HCT116 (cell line): Measurements from ENCODE around the gene CLCF1. TPM values are rescaled to one million over a fixed set of nuclear protein-coding genes. Genes with fewer than 3 reads are reported as not detected.

Experiments used
- ATAC-seq: fragments of 200-7000 bp; cut with Tn5 transposase; 2 replicates; pipeline ENCODE4 v1.9.1; 2020; ENCODE audit warnings: mild to moderate bottlenecking, moderate library complexity
- BruUV-seq: library from RNA; stranded (reverse); fragments of 400-500 nt; replicated peaks from 2 replicates; lab custom pipeline; 2021; lab: Mats Ljungman, UMichigan
- CTCF ChIA-PET: fragments of 300-600 bp; sonication (Branson Sonifier 250); formaldehyde crosslinking; loops from one replicate; lab custom pipeline; 2021; ENCODE audit warnings: antibody characterized with exemption; lab: Charles Lee
- POLR2A ChIA-PET: fragments of 300-600, 350-600 bp; sonication (Branson Sonifier 250); formaldehyde crosslinking; loops from one replicate; lab custom pipeline; 2021; ENCODE audit warnings: antibody characterized with exemption; lab: Charles Lee
- RAD21 ChIA-PET, 2 experiments: fragments of 300-600 bp; sonication (Branson Sonifier 250); formaldehyde crosslinking; loops; one replicate each; lab custom pipeline; 2023; ENCODE audit warnings: low total read pairs in 2 of 2; ENCODE audit not compliant: uncharacterized antibody in 2 of 2, unreplicated experiment in 2 of 2, low non-redundant PET in 1 of 2; lab: Charles Lee
- DNase-seq: peaks from one replicate; pipeline ENCODE4 v3.0.0-alpha.2; 2010; ENCODE audit warnings: low read depth, low spot score
- H2AFZ ChIP-seq: fragments of 200-600 bp; shearing (Covaris generic), sonication (generic); 2 replicates; pipeline ENCODE4 v1.6.1; 2017; ENCODE audit warnings: low read depth, mixed run types, mixed read lengths, antibody characterized with exemption, low read length; ENCODE audit not compliant: poor library complexity, severe bottlenecking
- H3K27ac ChIP-seq: 2 replicates; pipeline ENCODE4 v1.5.1; 2012; ENCODE audit warnings: low read depth, low read length
- H3K27me3 ChIP-seq: fragments of 200-600 bp; sonication (generic); 2 replicates; pipeline ENCODE4 v1.6.1; 2016; ENCODE audit warnings: mixed run types, low read length, mixed read lengths; ENCODE audit not compliant: insufficient read depth
- H3K36me3 ChIP-seq, 2 experiments: fragments of 200-500 bp in 1 of 2; fragments of 200-600 bp in 1 of 2; sonication (Bioruptor generic) in 1 of 2; sonication (generic) in 1 of 2; 2 replicates each; pipeline versions ENCODE4 v1.5.1 to v1.6.1; 2014 to 2016; ENCODE audit warnings: low read length in 2 of 2, inconsistent platforms in 1 of 2, mixed read lengths in 1 of 2, mixed run types in 1 of 2; ENCODE audit not compliant: insufficient read depth in 2 of 2, control insufficient read depth in 1 of 2
- H3K4me1 ChIP-seq, 2 experiments: fragments of 200-600 bp in 1 of 2; sonication (generic) in 1 of 2; 2 replicates each; pipeline versions ENCODE4 v1.5.1 to v1.6.1; 2012 to 2017; ENCODE audit warnings: low read length in 2 of 2, inconsistent platforms in 1 of 2, mild to moderate bottlenecking in 1 of 2, mixed read lengths in 1 of 2, mixed run types in 1 of 2, moderate library complexity in 1 of 2; ENCODE audit not compliant: insufficient read depth in 2 of 2, control insufficient read depth in 1 of 2
- H3K4me2 ChIP-seq: fragments of 200-600 bp; sonication (generic); 2 replicates; pipeline ENCODE4 v1.6.1; 2017; ENCODE audit warnings: mixed run types, low read length, mixed read lengths
- H3K4me3 ChIP-seq, 2 experiments: fragments of 200-600 bp in 1 of 2; sonication (generic) in 1 of 2; replicated peaks in 1 of 2; 2 replicates each; pipeline ENCODE4 v1.5.1; 2011 to 2016; ENCODE audit warnings: low read length in 2 of 2, control low read depth in 1 of 2, low read depth in 1 of 2, mild to moderate bottlenecking in 1 of 2, mixed read lengths in 1 of 2, mixed run types in 1 of 2
- H3K79me2 ChIP-seq: fragments of 200-600 bp; sonication (generic); 2 replicates; pipeline ENCODE4 v1.6.1; 2017; ENCODE audit warnings: mild to moderate bottlenecking, mixed run types, low read length, moderate library complexity, mixed read lengths; ENCODE audit not compliant: insufficient read depth
- H3K9ac ChIP-seq: fragments of 200-600 bp; sonication (generic); 2 replicates; pipeline ENCODE4 v1.6.1; 2016; ENCODE audit warnings: low read length, mixed read lengths
- H3K9me2 ChIP-seq: fragments of 200-600 bp; sonication (generic), shearing (Covaris generic); 2 replicates; pipeline ENCODE4 v1.6.1; 2017; ENCODE audit warnings: mixed run types, mild to moderate bottlenecking, moderate library complexity; ENCODE audit not compliant: insufficient read depth
- H3K9me3 ChIP-seq, 2 experiments: fragments of 200-500 bp in 1 of 2; fragments of 200-600 bp in 1 of 2; sonication (Bioruptor generic) in 1 of 2; sonication (generic) in 1 of 2; 2 replicates each; pipeline ENCODE4 v1.6.1; 2014 to 2017; ENCODE audit warnings: low read length in 2 of 2, mixed read lengths in 2 of 2, inconsistent platforms in 1 of 2, low read depth in 1 of 2, mild to moderate bottlenecking in 1 of 2, mixed run types in 1 of 2, moderate library complexity in 1 of 2; ENCODE audit not compliant: control insufficient read depth in 1 of 2, insufficient read depth in 1 of 2
- H4K20me1 ChIP-seq: fragments of 200-600 bp; sonication (generic), shearing (Covaris generic); 2 replicates; pipeline ENCODE4 v1.6.1; 2017; ENCODE audit warnings: mixed run types, mild to moderate bottlenecking, moderate library complexity; ENCODE audit not compliant: insufficient read depth
- EGR1 ChIP-seq: IDR thresholded peaks from 2 replicates; pipeline ENCODE4 v1.6.1; 2012; ENCODE audit warnings: low read depth
- ELF1 ChIP-seq: IDR thresholded peaks from 2 replicates; pipeline ENCODE4 v1.6.1; 2012; ENCODE audit warnings: low read depth, borderline replicate concordance
- EZH2 ChIP-seq: fragments of 200-600 bp; sonication (generic); IDR thresholded peaks from 2 replicates; pipeline ENCODE4 v1.6.1; 2017; ENCODE audit warnings: antibody characterized with exemption, mixed run types
- EZH2phosphoT487 ChIP-seq: fragments of 200-600 bp; IDR thresholded peaks from 2 replicates; pipeline ENCODE4 v1.6.1; 2018; ENCODE audit warnings: antibody characterized with exemption, borderline replicate concordance
- JUND ChIP-seq: IDR thresholded peaks from 2 replicates; pipeline ENCODE4 v1.6.1; 2012
- POLR2A ChIP-seq: IDR thresholded peaks from 2 replicates; pipeline ENCODE4 v1.7.0; 2011; ENCODE audit warnings: borderline replicate concordance; ENCODE audit not compliant: insufficient read depth, insufficient read length; ENCODE audit errors: extremely low read depth
- POLR2AphosphoS5 ChIP-seq: IDR thresholded peaks from 2 replicates; pipeline ENCODE4 v1.6.1; 2011; ENCODE audit warnings: mild to moderate bottlenecking, low read depth, low read length, moderate library complexity
- RAD21 ChIP-seq: IDR thresholded peaks from 2 replicates; pipeline ENCODE4 v1.6.1; 2012; ENCODE audit warnings: low read depth, mild to moderate bottlenecking
- SIN3A ChIP-seq: IDR thresholded peaks from 2 replicates; pipeline ENCODE4 v1.6.1; 2012; ENCODE audit warnings: low read depth
- SP1 ChIP-seq: IDR thresholded peaks from 2 replicates; pipeline ENCODE4 v1.6.1; 2012; ENCODE audit warnings: low read depth
- SRF ChIP-seq: IDR thresholded peaks from 2 replicates; pipeline ENCODE4 v1.6.1; 2012; ENCODE audit warnings: low read depth
- TCF7L2 ChIP-seq: IDR thresholded peaks from 2 replicates; pipeline ENCODE4 v1.7.0; 2011; ENCODE audit warnings: borderline replicate concordance, inconsistent platforms; ENCODE audit not compliant: insufficient read depth, insufficient read length; ENCODE audit errors: extremely low read depth
- YY1 ChIP-seq: IDR thresholded peaks from 2 replicates; pipeline ENCODE4 v1.6.1; 2011; ENCODE audit warnings: low read length, low read depth, moderate library complexity, mild to moderate bottlenecking; ENCODE audit not compliant: insufficient replicate concordance; ENCODE audit errors: extremely low read depth
- ZFX ChIP-seq: fragments of 450-650 bp; IDR thresholded peaks from 2 replicates; pipeline ENCODE4 v1.6.1; 2017
- intact Hi-C: fragments of 100-400 bp; cut with micrococcal nuclease; formaldehyde crosslinking; loops from 2 replicates; pipeline ENCODE4 v1.10.0; 2022
- total RNA-seq: library from RNA; stranded (reverse); gene quantifications from one replicate; pipeline ENCODE4 v1.2.1, GENCODE V29; 2021; ENCODE audit not compliant: unreplicated experiment
- TF ChIP-seq, protein P1 (sequence below): IDR thresholded peaks from 2 replicates; pipeline ENCODE4 v1.6.1; 2012; ENCODE audit warnings: low read depth
- TF ChIP-seq, protein P2 (sequence below): IDR thresholded peaks from 2 replicates; pipeline ENCODE4 v1.6.1; 2012
- TF ChIP-seq, protein P3 (sequence below): IDR thresholded peaks from 2 replicates; pipeline ENCODE4 v1.6.1; 2012
- TF ChIP-seq, protein P4 (sequence below), 3 experiments: fragments of 200-600 bp in 1 of 3; sonication (generic) in 1 of 3; IDR thresholded peaks in 2 of 3; conservative IDR thresholded peaks in 1 of 3; 2 replicates each; pipeline ENCODE4 v1.5.1; 2012 to 2017; ENCODE audit warnings: low read depth in 2 of 3, low read length in 2 of 3, antibody characterized with exemption in 1 of 3, borderline replicate concordance in 1 of 3, control low read depth in 1 of 3, mild to moderate bottlenecking in 1 of 3, mixed read lengths in 1 of 3, mixed run types in 1 of 3, moderate library complexity in 1 of 3; ENCODE audit not compliant: insufficient read depth in 1 of 3
- TF ChIP-seq, protein P5 (sequence below): IDR thresholded peaks from 2 replicates; pipeline ENCODE4 v1.6.1; 2011; ENCODE audit warnings: mild to moderate bottlenecking, low read length, moderate library complexity; ENCODE audit not compliant: insufficient replicate concordance; ENCODE audit errors: extremely low read depth

The CLCF1 gene
- total RNA-seq, 1 experiment from 2014 or later = 12.2 TPM

DNA sequence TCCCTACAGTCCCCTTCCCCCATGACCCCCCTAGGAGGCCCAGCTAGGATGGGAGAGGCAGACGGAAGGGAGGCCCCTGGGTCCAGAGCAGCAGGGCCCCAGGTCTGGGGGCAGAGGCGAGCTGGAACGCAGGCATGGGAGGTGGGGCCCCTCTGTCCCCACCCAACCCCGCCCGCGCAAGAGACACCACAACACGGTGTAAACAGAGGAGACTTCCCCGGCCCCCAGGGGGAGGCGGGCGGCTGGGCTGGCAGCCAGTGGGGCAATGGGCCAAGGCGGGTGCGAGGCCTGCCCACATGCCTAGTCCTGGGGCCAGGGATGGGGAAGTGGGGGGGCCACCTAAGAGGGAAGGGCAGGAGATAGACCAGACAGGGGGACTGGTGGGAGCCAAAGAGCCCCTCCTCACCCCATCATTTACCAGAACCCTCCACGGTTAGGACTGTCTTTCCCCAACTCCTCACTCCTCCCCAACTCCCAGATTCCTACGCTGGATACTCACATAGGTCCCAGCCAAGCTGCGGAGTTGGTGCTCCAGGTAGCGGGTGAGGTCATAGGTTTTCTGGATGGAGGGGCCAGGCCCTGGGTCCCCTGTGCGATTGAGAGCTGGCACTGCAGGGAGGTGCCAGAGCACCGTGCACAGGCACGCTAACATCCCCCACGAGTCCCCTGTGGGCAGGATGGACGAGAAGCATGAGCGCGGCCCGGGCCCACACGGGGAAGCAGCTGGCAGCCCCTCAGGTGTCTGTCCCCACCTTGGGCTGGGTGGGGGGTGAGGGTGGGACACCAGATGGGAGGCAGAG, 6.2 kb downstream of the CLCF1 start:
- no TSS peak for BruUV-seq
- Histone ChIP-seq H3K4me2 (no peak overlapping the region), H3K9me2 (no peaks in the 10 kb centered on the region), H3K4me1 (peaks cover 15 to 55% of the 10 kb centered on the region in 2 experiments), H3K27me3 (no peaks in the 10 kb centered on the region), H3K27ac (no peak overlapping the region; the same call in 1 of the 2 replicates), H3K9ac (no peak overlapping the region), H3K4me3 (no peak overlapping the region), H3K79me2 (peaks cover 52% of the 10 kb centered on the region), H4K20me1 (no peaks in the 10 kb centered on the region), H3K36me3 (peaks cover 0 to 12% of the 10 kb centered on the region in 2 experiments; a peak in 2 of 4 replicates), H3K9me3 (no peaks in the 10 kb centered on the region), H2AFZ (no peak overlapping the region)
- no peak for ATAC-seq
- DNase-seq = no peak
- TF ChIP-seq YY1 (no peak), EGR1 (no peak), SP1 (no peak), ZFX (no peak), JUND (no peak), TCF7L2 (no peak), SIN3A (no peak), ELF1 (no peak), SRF (no peak), POLR2A (no peak), EZH2phosphoT487 (no peak), RAD21 (no peak), POLR2AphosphoS5 (no peak), EZH2 (no peak)
- TF ChIP-seq, protein P1, sequence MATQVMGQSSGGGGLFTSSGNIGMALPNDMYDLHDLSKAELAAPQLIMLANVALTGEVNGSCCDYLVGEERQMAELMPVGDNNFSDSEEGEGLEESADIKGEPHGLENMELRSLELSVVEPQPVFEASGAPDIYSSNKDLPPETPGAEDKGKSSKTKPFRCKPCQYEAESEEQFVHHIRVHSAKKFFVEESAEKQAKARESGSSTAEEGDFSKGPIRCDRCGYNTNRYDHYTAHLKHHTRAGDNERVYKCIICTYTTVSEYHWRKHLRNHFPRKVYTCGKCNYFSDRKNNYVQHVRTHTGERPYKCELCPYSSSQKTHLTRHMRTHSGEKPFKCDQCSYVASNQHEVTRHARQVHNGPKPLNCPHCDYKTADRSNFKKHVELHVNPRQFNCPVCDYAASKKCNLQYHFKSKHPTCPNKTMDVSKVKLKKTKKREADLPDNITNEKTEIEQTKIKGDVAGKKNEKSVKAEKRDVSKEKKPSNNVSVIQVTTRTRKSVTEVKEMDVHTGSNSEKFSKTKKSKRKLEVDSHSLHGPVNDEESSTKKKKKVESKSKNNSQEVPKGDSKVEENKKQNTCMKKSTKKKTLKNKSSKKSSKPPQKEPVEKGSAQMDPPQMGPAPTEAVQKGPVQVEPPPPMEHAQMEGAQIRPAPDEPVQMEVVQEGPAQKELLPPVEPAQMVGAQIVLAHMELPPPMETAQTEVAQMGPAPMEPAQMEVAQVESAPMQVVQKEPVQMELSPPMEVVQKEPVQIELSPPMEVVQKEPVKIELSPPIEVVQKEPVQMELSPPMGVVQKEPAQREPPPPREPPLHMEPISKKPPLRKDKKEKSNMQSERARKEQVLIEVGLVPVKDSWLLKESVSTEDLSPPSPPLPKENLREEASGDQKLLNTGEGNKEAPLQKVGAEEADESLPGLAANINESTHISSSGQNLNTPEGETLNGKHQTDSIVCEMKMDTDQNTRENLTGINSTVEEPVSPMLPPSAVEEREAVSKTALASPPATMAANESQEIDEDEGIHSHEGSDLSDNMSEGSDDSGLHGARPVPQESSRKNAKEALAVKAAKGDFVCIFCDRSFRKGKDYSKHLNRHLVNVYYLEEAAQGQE = no peak
- TF ChIP-seq, protein P2, sequence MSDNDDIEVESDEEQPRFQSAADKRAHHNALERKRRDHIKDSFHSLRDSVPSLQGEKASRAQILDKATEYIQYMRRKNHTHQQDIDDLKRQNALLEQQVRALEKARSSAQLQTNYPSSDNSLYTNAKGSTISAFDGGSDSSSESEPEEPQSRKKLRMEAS = no peak
- TF ChIP-seq, protein P3, sequence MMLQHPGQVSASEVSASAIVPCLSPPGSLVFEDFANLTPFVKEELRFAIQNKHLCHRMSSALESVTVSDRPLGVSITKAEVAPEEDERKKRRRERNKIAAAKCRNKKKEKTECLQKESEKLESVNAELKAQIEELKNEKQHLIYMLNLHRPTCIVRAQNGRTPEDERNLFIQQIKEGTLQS = no peak
- TF ChIP-seq, protein P4, sequence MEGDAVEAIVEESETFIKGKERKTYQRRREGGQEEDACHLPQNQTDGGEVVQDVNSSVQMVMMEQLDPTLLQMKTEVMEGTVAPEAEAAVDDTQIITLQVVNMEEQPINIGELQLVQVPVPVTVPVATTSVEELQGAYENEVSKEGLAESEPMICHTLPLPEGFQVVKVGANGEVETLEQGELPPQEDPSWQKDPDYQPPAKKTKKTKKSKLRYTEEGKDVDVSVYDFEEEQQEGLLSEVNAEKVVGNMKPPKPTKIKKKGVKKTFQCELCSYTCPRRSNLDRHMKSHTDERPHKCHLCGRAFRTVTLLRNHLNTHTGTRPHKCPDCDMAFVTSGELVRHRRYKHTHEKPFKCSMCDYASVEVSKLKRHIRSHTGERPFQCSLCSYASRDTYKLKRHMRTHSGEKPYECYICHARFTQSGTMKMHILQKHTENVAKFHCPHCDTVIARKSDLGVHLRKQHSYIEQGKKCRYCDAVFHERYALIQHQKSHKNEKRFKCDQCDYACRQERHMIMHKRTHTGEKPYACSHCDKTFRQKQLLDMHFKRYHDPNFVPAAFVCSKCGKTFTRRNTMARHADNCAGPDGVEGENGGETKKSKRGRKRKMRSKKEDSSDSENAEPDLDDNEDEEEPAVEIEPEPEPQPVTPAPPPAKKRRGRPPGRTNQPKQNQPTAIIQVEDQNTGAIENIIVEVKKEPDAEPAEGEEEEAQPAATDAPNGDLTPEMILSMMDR (IDR thresholded peaks at IDR 0.05 in 2 of 3, conservative IDR thresholded peaks at IDR 0.05 in 1 of 3; ENCODE audit: borderline replicate concordance in 1 of 3, insufficient read depth in 1 of 3, low read depth in 2 of 3, low read length in 2 of 3) = no peak
- TF ChIP-seq, protein P5, sequence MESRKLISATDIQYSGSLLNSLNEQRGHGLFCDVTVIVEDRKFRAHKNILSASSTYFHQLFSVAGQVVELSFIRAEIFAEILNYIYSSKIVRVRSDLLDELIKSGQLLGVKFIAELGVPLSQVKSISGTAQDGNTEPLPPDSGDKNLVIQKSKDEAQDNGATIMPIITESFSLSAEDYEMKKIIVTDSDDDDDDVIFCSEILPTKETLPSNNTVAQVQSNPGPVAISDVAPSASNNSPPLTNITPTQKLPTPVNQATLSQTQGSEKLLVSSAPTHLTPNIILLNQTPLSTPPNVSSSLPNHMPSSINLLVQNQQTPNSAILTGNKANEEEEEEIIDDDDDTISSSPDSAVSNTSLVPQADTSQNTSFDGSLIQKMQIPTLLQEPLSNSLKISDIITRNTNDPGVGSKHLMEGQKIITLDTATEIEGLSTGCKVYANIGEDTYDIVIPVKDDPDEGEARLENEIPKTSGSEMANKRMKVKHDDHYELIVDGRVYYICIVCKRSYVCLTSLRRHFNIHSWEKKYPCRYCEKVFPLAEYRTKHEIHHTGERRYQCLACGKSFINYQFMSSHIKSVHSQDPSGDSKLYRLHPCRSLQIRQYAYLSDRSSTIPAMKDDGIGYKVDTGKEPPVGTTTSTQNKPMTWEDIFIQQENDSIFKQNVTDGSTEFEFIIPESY = no peak
- POLR2A ChIA-PET = no interaction called here
- RAD21 ChIA-PET = no interaction called here
- intact Hi-C loops = no loop called here
- CTCF ChIA-PET = no interaction called here
